T-helper 2 cell treated with Interferon-gamma antibody and Interleukin-4, amounts not matched to agents 5 μg/mL and 100 μg/mL, for 36 hours (primary cell): ENCODE data around the gene RABGAP1.

Experiments
- DNase-seq: peaks from one replicate; pipeline ENCODE4 v3.0.0; 2021; ENCODE audit warnings: low spot score
- H3K27ac Mint-ChIP-seq: one replicate; pipeline ENCODE4 v1.8.0; 2021; ENCODE audit warnings: mild to moderate bottlenecking, mixed read lengths
- H3K27me3 Mint-ChIP-seq: one replicate; pipeline ENCODE4 v1.8.0; 2021; ENCODE audit warnings: low read depth, mixed read lengths
- H3K36me3 Mint-ChIP-seq: one replicate; pipeline ENCODE4 v1.8.0; 2021; ENCODE audit warnings: low read depth, mixed read lengths
- H3K4me1 Mint-ChIP-seq: one replicate; pipeline ENCODE4 v1.8.0; 2021; ENCODE audit warnings: low read depth, mixed read lengths
- H3K4me3 Mint-ChIP-seq: one replicate; pipeline ENCODE4 v1.8.0; 2022; ENCODE audit warnings: mild to moderate bottlenecking, moderate library complexity, mixed read lengths
- H3K9me3 Mint-ChIP-seq: one replicate; pipeline ENCODE4 v1.8.0; 2021; ENCODE audit warnings: mixed read lengths

RABGAP1 gene

GRCh38 chr9:123098096-123098459, 157.3 kb downstream of the RABGAP1 start:
- Mint-ChIP-seq H3K27me3 (no peaks in the 10 kb centered on the region), H3K4me3 (no peak overlapping the region), H3K27ac (no peak overlapping the region), H3K4me1 (no peaks in the 10 kb centered on the region), H3K36me3 (peaks cover 12% of the 10 kb centered on the region), H3K9me3 (no peaks in the 10 kb centered on the region)
- DNase-seq: no peak

- Mint-ChIP-seq H3K4me1 (no peaks in the 10 kb centered on the region), H3K4me3 (no peak overlapping the region), H3K27ac (no peak overlapping the region), H3K9me3 (no peaks in the 10 kb centered on the region), H3K36me3 (peaks cover 9% of the 10 kb centered on the region), H3K27me3 (no peaks in the 10 kb centered on the region)
- no peak for DNase-seq
Observed at GRCh38 chr9:123099042-123099441, 158.2 kb downstream of the RABGAP1 start.

GRCh38 chr9:123099548-123099947, 158.7 kb downstream of the RABGAP1 start:
- DNase-seq: no peak
- Mint-ChIP-seq H3K4me3 (no peak overlapping the region), H3K27ac (no peak overlapping the region), H3K27me3 (no peaks in the 10 kb centered on the region), H3K36me3 (peaks cover 7% of the 10 kb centered on the region), H3K9me3 (no peaks in the 10 kb centered on the region), H3K4me1 (no peaks in the 10 kb centered on the region)

GRCh38 chr9:123102375-123103113, 161.7 kb downstream of the RABGAP1 start:
- Mint-ChIP-seq H3K27ac (no peak overlapping the region), H3K9me3 (no peaks in the 10 kb centered on the region), H3K36me3 (peaks cover 6% of the 10 kb centered on the region), H3K4me1 (no peaks in the 10 kb centered on the region), H3K27me3 (no peaks in the 10 kb centered on the region), H3K4me3 (no peak overlapping the region)
- DNase-seq: no peak

GRCh38 chr9:123104807-123105206, 164.0 kb downstream of the RABGAP1 start:
- no peaks in the 10 kb centered on the region for H3K4me1 Mint-ChIP-seq
- no peak overlapping the region for H3K27ac Mint-ChIP-seq
- no peak for DNase-seq
- H3K36me3 Mint-ChIP-seq: peaks cover 7% of the 10 kb centered on the region
- H3K27me3 Mint-ChIP-seq: no peaks in the 10 kb centered on the region
- no peaks in the 10 kb centered on the region for H3K9me3 Mint-ChIP-seq
- no peak overlapping the region for H3K4me3 Mint-ChIP-seq

- Mint-ChIP-seq H3K4me1 (no peaks in the 10 kb centered on the region), H3K27ac (no peak overlapping the region), H3K9me3 (no peaks in the 10 kb centered on the region), H3K36me3 (peaks cover 7% of the 10 kb centered on the region), H3K4me3 (no peak overlapping the region), H3K27me3 (no peaks in the 10 kb centered on the region)
- no peak for DNase-seq
Observed at GRCh38 chr9:123105490-123105889, 164.7 kb downstream of the RABGAP1 start.

GRCh38 chr9:123107639-123108285, 166.9 kb downstream of the RABGAP1 start:
- Mint-ChIP-seq H3K36me3 (peaks cover 5% of the 10 kb centered on the region), H3K4me1 (peaks cover 6% of the 10 kb centered on the region), H3K4me3 (no peak overlapping the region), H3K27ac (no peak overlapping the region), H3K9me3 (no peaks in the 10 kb centered on the region), H3K27me3 (no peaks in the 10 kb centered on the region)
- DNase-seq: no peak

GRCh38 chr9:123108976-123109375, 168.2 kb downstream of the RABGAP1 start:
- Mint-ChIP-seq H3K9me3 (no peaks in the 10 kb centered on the region), H3K4me3 (no peak overlapping the region), H3K27me3 (no peaks in the 10 kb centered on the region), H3K4me1 (peaks cover 6% of the 10 kb centered on the region), H3K36me3 (peaks cover 5% of the 10 kb centered on the region), H3K27ac (no peak overlapping the region)
- no peak for DNase-seq

- no peaks in the 10 kb centered on the region for H3K9me3 Mint-ChIP-seq
- H3K27ac Mint-ChIP-seq: no peak overlapping the region
- no peaks in the 10 kb centered on the region for H3K27me3 Mint-ChIP-seq
- peaks cover 5% of the 10 kb centered on the region for H3K36me3 Mint-ChIP-seq
- H3K4me3 Mint-ChIP-seq: no peak overlapping the region
- no peak for DNase-seq
- peaks cover 6% of the 10 kb centered on the region for H3K4me1 Mint-ChIP-seq
Observed at GRCh38 chr9:123109540-123110279, 168.9 kb downstream of the RABGAP1 start.

- no peaks in the 10 kb centered on the region for H3K9me3 Mint-ChIP-seq
- no peaks in the 10 kb centered on the region for H3K27me3 Mint-ChIP-seq
- H3K4me1 Mint-ChIP-seq: peaks cover 6% of the 10 kb centered on the region
- no peak for DNase-seq
- no peak overlapping the region for H3K4me3 Mint-ChIP-seq
- peaks cover 6% of the 10 kb centered on the region for H3K36me3 Mint-ChIP-seq
- no peak overlapping the region for H3K27ac Mint-ChIP-seq
Observed at GRCh38 chr9:123111427-123112014, 170.7 kb downstream of the RABGAP1 start.

- H3K36me3 Mint-ChIP-seq: peaks cover 6% of the 10 kb centered on the region
- no peak overlapping the region for H3K4me3 Mint-ChIP-seq
- DNase-seq: no peak
- H3K9me3 Mint-ChIP-seq: no peaks in the 10 kb centered on the region
- H3K27ac Mint-ChIP-seq: no peak overlapping the region
- H3K27me3 Mint-ChIP-seq: no peaks in the 10 kb centered on the region
- H3K4me1 Mint-ChIP-seq: peaks cover 6% of the 10 kb centered on the region
Observed at GRCh38 chr9:123112015-123112975, 171.5 kb downstream of the RABGAP1 start.

GRCh38 chr9:123113185-123113584, 172.4 kb downstream of the RABGAP1 start:
- Mint-ChIP-seq H3K4me3 (no peak overlapping the region), H3K36me3 (peaks cover 6% of the 10 kb centered on the region), H3K9me3 (no peaks in the 10 kb centered on the region), H3K4me1 (peaks cover 6% of the 10 kb centered on the region), H3K27ac (no peak overlapping the region), H3K27me3 (no peaks in the 10 kb centered on the region)
- no peak for DNase-seq

- no peak for DNase-seq
- Mint-ChIP-seq H3K27ac (no peak overlapping the region), H3K9me3 (no peaks in the 10 kb centered on the region), H3K4me1 (peaks cover 6% of the 10 kb centered on the region), H3K4me3 (no peak overlapping the region), H3K27me3 (no peaks in the 10 kb centered on the region), H3K36me3 (peaks cover 3% of the 10 kb centered on the region)
Observed at GRCh38 chr9:123115146-123115913, 174.5 kb downstream of the RABGAP1 start.
